Smooth muscle cell (in vitro differentiated cells): Measurements from ENCODE around the gene UQCR11. TPM values are rescaled to one million over a fixed set of nuclear protein-coding genes. Genes with fewer than 3 reads are reported as not detected.

Source experiments
- DNase-seq: peaks from one replicate; lab custom pipeline; 2025; ENCODE audit not compliant: unreplicated experiment; lab: John Stamatoyannopoulos, UW
- H2AFZ ChIP-seq: fragments of 200-600 bp; sonication (generic); 2 replicates; pipeline ENCODE4 v1.6.0; 2016; ENCODE audit warnings: antibody characterized with exemption, low read depth, mild to moderate bottlenecking
- H3F3A ChIP-seq: fragments of 200-600 bp; sonication (generic); 2 replicates; pipeline ENCODE4 v1.6.0; 2017; ENCODE audit warnings: antibody characterized with exemption, low read depth
- H3K27ac ChIP-seq: fragments of 200-600 bp; sonication (generic); 2 replicates; pipeline ENCODE4 v1.5.1; 2016; ENCODE audit warnings: low read depth, mild to moderate bottlenecking
- H3K27me3 ChIP-seq: fragments of 200-600 bp; sonication (generic); 2 replicates; pipeline ENCODE4 v1.6.1; 2016; ENCODE audit warnings: low read depth, mild to moderate bottlenecking
- H3K36me3 ChIP-seq: fragments of 200-600 bp; sonication (generic); 2 replicates; pipeline ENCODE4 v1.5.1; 2016; ENCODE audit warnings: low read depth
- H3K4me1 ChIP-seq: fragments of 200-600 bp; sonication (generic); 2 replicates; pipeline ENCODE4 v1.5.1; 2016; ENCODE audit warnings: low read depth
- H3K4me2 ChIP-seq: fragments of 200-600 bp; sonication (generic); 2 replicates; pipeline ENCODE4 v1.6.0; 2016; ENCODE audit warnings: mild to moderate bottlenecking
- H3K4me3 ChIP-seq: fragments of 200-600 bp; sonication (generic); 2 replicates; pipeline ENCODE4 v1.5.1; 2016; ENCODE audit warnings: mild to moderate bottlenecking
- H3K79me2 ChIP-seq: fragments of 200-600 bp; sonication (generic); 2 replicates; pipeline ENCODE4 v1.6.0; 2016; ENCODE audit warnings: low read depth, mild to moderate bottlenecking
- H3K9ac ChIP-seq: fragments of 200-600 bp; sonication (generic); 2 replicates; pipeline ENCODE4 v1.6.0; 2016; ENCODE audit warnings: low read depth
- H3K9me3 ChIP-seq: fragments of 200-600 bp; sonication (generic); replicated peaks from 2 replicates; pipeline ENCODE4 v1.5.1; 2016; ENCODE audit warnings: low read depth
- H4K20me1 ChIP-seq: fragments of 200-600 bp; sonication (generic); 2 replicates; pipeline ENCODE4 v1.6.0; 2016; ENCODE audit warnings: low read depth
- WGBS: methylation state at CpG from one replicate; pipeline ENCODE4 v1.1.7; 2016; ENCODE audit warnings: low lambda C conversion rate; 5-methylcytosine and 5-hydroxymethylcytosine counted together
- polyA plus RNA-seq: library from polyadenylated mRNA; unstranded; fragments of >200 nt; fragmentation: Nextera tagmentation; extraction: Ambion mirVana; gene quantifications from 2 replicates; pipeline ENCODE4 v1.2.1, GENCODE V29; 2016
- total RNA-seq: library from RNA; depleted of rRNA; stranded (reverse); fragments of >200 nt; gene quantifications from 2 replicates; pipeline ENCODE4 v1.2.3, GENCODE V29; 2014
- TF ChIP-seq, protein P1 (sequence below): fragments of 200-600 bp; sonication (generic); IDR thresholded peaks from 2 replicates; pipeline ENCODE4 v1.5.1; 2017; ENCODE audit warnings: borderline replicate concordance, mild to moderate bottlenecking, antibody characterized with exemption; ENCODE audit not compliant: insufficient read depth, poor library complexity, severe bottlenecking

The UQCR11 gene
- total and polyA plus RNA-seq, 2 experiments from 2014 or later, result 32.3 to 592 TPM

DNA sequence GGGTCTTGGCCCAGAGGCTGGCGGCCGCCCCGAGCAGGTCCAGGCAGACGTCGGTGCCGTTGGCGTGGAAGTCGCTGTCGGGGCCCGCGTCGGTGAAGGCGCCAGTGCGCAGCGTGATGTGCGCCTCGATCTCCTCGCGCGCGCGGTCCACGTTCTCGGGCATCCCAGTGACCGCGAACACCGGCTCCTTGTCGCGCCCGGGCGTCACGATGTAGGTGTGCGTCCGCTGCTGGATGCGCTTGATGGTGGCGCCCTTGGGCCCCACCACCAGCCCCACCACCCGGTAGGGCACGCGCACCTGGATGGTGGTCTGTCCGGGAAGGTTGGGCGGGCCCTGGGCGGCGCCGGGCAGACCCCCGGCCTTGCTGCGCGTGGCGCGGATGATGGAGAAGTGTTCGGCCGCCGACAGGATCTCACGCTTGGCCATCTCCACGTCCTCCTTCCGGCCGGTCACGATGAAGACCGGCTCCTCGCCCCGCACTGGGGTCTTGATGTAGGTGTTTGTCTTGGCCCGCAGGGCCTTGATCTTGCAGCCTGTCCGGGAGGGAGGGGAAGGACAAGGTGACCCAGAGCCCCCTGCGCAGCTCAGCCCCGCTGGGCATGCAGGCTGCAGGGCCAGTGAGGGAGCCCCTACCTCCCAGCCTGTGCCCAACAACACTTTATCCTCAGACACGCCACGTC, 48.7 kb downstream of the UQCR11 start:
- no peaks in the 10 kb centered on the region for H3K9me3 ChIP-seq
- no peaks in the 10 kb centered on the region for H3F3A ChIP-seq
- TF ChIP-seq, protein P1, sequence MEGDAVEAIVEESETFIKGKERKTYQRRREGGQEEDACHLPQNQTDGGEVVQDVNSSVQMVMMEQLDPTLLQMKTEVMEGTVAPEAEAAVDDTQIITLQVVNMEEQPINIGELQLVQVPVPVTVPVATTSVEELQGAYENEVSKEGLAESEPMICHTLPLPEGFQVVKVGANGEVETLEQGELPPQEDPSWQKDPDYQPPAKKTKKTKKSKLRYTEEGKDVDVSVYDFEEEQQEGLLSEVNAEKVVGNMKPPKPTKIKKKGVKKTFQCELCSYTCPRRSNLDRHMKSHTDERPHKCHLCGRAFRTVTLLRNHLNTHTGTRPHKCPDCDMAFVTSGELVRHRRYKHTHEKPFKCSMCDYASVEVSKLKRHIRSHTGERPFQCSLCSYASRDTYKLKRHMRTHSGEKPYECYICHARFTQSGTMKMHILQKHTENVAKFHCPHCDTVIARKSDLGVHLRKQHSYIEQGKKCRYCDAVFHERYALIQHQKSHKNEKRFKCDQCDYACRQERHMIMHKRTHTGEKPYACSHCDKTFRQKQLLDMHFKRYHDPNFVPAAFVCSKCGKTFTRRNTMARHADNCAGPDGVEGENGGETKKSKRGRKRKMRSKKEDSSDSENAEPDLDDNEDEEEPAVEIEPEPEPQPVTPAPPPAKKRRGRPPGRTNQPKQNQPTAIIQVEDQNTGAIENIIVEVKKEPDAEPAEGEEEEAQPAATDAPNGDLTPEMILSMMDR, result no peak
- peaks cover 89% of the 10 kb centered on the region for H4K20me1 ChIP-seq
- H2AFZ ChIP-seq, result no peak overlapping the region
- no peaks in the 10 kb centered on the region for H3K27me3 ChIP-seq
- no peak overlapping the region for H3K27ac ChIP-seq
- no peak for DNase-seq
- H3K79me2 ChIP-seq, result peaks cover 43% of the 10 kb centered on the region
- H3K36me3 ChIP-seq, result no peaks in the 10 kb centered on the region
- no peak overlapping the region for H3K4me3 ChIP-seq
- no peak overlapping the region for H3K9ac ChIP-seq
- no peaks in the 10 kb centered on the region for H3K4me1 ChIP-seq
- WGBS, result 97% methylated on average over 48 of the region's 66 CpGs
- no peak overlapping the region for H3K4me2 ChIP-seq

DNA sequence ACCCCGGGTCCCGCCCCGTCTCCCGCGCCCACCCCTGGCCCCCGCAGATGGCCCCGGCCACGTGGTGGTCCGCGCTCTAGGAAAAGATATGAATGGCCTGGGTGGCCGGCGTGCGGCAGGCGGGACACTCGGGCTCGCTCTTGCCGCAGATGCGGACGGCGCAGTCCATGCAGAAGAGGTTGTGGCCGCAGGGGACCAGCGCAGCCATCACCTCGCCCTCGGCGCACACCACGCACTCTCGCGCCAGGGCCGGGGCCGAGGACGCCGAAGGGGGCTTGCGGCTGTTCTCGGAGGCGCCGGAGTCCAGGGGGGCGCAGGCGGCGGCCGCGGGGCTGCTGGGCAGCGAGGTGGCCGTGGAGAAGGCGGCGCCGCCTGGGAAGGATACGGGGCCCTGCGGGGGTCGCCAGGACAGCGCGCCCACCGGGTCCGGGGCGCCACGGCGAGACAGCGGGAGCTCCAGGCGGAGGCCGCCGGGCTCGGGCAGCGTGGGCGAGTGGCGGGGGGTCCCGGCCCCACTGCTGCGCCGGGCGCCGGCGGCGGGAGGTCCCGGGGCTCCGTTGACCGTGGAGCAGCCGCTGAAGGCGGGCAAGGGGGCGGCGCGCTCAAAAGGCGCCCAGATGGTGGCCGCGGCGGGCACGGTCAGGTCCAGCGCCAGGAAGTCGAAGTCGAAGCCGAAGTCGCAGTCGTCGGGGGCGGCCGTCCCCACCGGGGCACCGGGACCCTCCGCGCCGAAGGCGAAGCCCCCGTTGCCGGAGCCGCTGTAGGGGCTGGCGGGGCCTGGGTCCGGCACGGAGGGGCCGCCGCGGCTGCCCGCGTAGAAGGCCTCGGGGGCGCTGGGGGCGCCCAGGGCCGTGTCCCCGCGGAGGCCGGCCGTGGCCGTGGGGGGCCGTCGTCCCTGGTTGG, 49.5 kb downstream of the UQCR11 start:
- Histone ChIP-seq H3K79me2 (peaks cover 36% of the 10 kb centered on the region), H3K4me2 (no peak overlapping the region), H4K20me1 (peaks cover 81% of the 10 kb centered on the region), H3K4me3 (no peak overlapping the region), H3K27ac (no peak overlapping the region), H2AFZ (no peak overlapping the region), H3K9me3 (no peaks in the 10 kb centered on the region), H3K4me1 (no peaks in the 10 kb centered on the region), H3F3A (no peaks in the 10 kb centered on the region), H3K9ac (no peak overlapping the region), H3K36me3 (no peaks in the 10 kb centered on the region), H3K27me3 (no peaks in the 10 kb centered on the region)
- TF ChIP-seq, protein P1, result no peak
- DNase-seq, result no peak
- WGBS, result 98% methylated on average over 70 of the region's 121 CpGs

DNA sequence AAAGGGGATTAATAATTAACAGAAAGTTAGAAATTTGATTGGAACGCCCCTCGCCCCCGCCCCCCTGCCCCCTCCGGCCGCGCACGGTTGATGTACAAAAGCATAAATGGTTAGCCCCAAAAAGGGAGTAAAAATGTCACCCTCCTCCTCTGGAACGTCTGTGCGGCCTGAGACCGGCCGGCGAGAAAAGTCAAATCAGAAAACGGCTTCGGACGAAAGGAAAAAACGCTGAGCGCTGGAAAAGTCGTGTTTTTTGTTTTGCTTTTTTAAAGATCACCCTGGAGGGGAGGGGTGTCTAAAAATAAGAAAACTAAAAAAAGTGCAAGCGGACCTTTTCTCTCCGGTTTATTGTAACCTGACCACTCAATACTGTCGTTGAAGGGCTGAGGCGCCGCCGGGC, 50.3 kb downstream of the UQCR11 start:
- WGBS, result 97% methylated on average over 20 of the region's 24 CpGs
- Histone ChIP-seq H3K4me3 (no peak overlapping the region), H4K20me1 (peaks cover 74% of the 10 kb centered on the region), H3K36me3 (no peaks in the 10 kb centered on the region), H3K79me2 (peaks cover 28% of the 10 kb centered on the region), H3K9me3 (no peaks in the 10 kb centered on the region), H3F3A (no peaks in the 10 kb centered on the region), H3K4me1 (no peaks in the 10 kb centered on the region), H3K9ac (no peak overlapping the region), H3K27ac (no peak overlapping the region), H3K27me3 (no peaks in the 10 kb centered on the region), H2AFZ (no peak overlapping the region), H3K4me2 (no peak overlapping the region)
- no peak for DNase-seq
- TF ChIP-seq, protein P1, result no peak
